ENCODE data around the gene RBM39.

DNA sequence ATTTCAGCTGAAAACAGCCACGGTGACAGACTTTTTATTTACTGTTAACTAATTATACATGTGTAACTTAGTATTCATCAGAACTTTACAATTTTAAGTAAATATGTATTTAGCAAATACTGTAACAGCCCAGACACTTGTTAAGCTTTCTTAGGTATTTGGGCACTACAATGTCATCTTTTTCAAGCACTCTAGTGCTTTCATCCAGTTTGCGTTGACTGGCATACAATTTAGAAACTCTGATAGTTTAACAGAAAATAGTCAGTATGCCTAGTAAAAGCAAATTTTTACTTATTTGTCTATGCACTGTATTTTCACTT, 10.6 kb downstream of the RBM39 start:
- TF ChIP-seq TAF1 (IDR thresholded peaks at IDR 0.05; ENCODE audit: borderline replicate concordance, low read depth, low read length) = no peak
- no peak for TF ChIP-seq GATA2 (CRISPR knock-in tag; IDR thresholded peaks at IDR 0.05)
- TF ChIP-seq, protein P1, sequence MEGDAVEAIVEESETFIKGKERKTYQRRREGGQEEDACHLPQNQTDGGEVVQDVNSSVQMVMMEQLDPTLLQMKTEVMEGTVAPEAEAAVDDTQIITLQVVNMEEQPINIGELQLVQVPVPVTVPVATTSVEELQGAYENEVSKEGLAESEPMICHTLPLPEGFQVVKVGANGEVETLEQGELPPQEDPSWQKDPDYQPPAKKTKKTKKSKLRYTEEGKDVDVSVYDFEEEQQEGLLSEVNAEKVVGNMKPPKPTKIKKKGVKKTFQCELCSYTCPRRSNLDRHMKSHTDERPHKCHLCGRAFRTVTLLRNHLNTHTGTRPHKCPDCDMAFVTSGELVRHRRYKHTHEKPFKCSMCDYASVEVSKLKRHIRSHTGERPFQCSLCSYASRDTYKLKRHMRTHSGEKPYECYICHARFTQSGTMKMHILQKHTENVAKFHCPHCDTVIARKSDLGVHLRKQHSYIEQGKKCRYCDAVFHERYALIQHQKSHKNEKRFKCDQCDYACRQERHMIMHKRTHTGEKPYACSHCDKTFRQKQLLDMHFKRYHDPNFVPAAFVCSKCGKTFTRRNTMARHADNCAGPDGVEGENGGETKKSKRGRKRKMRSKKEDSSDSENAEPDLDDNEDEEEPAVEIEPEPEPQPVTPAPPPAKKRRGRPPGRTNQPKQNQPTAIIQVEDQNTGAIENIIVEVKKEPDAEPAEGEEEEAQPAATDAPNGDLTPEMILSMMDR (IDR thresholded peaks at IDR 0.05) = no peak
- TF ChIP-seq, protein P2, sequence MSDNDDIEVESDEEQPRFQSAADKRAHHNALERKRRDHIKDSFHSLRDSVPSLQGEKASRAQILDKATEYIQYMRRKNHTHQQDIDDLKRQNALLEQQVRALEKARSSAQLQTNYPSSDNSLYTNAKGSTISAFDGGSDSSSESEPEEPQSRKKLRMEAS (IDR thresholded peaks at IDR 0.05; ENCODE audit: low read depth) = no peak
- no peak for TF ChIP-seq JUND (IDR thresholded peaks at IDR 0.05)
- TF ChIP-seq MXI1 (IDR thresholded peaks at IDR 0.05; ENCODE audit: low read depth, low read length) = no peak

Measured in SK-N-SH (cell line).